ENCODE data around the gene MISFA. TPM values are rescaled to one million over a fixed set of nuclear protein-coding genes. Genes with fewer than 3 reads are reported as not detected.
A peak's percentile ranks its signal among the peaks of the same experiment; 100 is the strongest.

Gene MISFA
- total RNA-seq, 1 experiment from 2014 or later, result 3.7 TPM

DNA sequence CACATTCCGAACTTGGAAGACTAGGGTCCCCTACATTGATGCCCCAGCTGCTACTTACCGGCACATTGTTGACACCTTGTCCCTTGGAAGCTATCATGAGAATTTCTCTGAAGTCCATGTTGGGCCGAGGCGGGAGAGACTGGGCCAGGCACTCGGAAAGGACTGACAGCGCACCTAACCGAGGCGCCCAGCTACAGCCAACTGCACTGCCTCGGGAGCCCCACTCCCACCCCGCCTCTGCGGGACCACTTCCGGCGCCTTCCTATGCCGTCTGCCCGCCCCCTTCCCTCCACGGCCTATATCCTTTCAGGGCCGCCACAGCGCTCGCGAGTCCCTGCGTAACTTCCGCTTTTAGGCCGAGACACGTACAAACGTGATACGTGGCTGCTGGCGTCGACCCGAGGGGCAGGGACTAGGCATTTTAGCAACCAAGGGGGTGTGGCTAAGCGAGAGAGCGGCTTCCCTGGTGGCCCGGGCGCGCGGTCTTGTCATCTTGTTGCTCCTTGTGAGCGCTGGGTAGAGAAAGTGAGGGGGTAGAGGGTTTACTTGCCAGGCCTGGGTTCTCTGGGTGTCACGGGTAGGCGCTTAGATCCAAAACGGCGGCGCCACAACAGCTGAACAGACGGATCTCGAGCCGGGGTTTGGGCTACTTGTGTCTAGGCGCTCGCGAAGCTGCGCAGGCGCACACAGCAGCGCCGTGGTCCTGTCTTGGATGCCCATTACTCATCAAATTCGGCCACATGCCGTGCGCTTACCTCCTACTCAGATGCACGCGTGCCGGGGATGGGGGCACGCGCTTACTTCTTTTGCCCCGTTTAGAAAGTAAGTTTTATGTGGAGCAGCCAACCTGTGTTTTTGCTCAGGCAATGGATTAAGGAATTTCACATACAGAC, 34.8 kb downstream of the MISFA start, which contains the start of gene SPTY2D1:
SPTY2D1 (minus strand) TSS at position 203 of the 893 bp plus-strand sequence; CDS start at position 118, 85 bp downstream.
- no peak within 1 kb of the TSS for H2AFZ ChIP-seq (ENCODE audit: low read length)
- Mint-ChIP-seq H3K4me3 (peak within 1 kb of the TSS; percentile 88 to 99), H3K27me3 (ENCODE audit: low read depth) (peaks cover 8% of the 10 kb centered on the region), H3K36me3 (ENCODE audit: insufficient read depth in 1 of 3, low read depth in 3 of 3) (no peaks in the 10 kb centered on the region; a peak in 1 of 7 replicates), H3K9me3 (no peaks in the 10 kb centered on the region), H3K4me1 (peaks cover 12 to 18% of the 10 kb centered on the region in 2 experiments), H3K27ac (peak within 1 kb of the TSS; percentile 100)
- peak within 1 kb of the TSS; percentile 76 for H3K18ac ChIP-seq (ENCODE audit: insufficient read length, low read depth, low read length)
- H2BK12ac ChIP-seq (ENCODE audit: insufficient read length, low read depth, low read length), result no peak within 1 kb of the TSS
- H3K4me2 ChIP-seq (ENCODE audit: insufficient read depth, insufficient read length, low read length), result peak within 1 kb of the TSS; percentile 97
- no peak within 1 kb of the TSS for H4K91ac ChIP-seq (ENCODE audit: insufficient read length, low read depth, low read length)
- H3K27me3 ChIP-seq (ENCODE audit: insufficient read depth, low read length), result no peaks in the 10 kb centered on the region
- TF ChIP-seq, protein P1, sequence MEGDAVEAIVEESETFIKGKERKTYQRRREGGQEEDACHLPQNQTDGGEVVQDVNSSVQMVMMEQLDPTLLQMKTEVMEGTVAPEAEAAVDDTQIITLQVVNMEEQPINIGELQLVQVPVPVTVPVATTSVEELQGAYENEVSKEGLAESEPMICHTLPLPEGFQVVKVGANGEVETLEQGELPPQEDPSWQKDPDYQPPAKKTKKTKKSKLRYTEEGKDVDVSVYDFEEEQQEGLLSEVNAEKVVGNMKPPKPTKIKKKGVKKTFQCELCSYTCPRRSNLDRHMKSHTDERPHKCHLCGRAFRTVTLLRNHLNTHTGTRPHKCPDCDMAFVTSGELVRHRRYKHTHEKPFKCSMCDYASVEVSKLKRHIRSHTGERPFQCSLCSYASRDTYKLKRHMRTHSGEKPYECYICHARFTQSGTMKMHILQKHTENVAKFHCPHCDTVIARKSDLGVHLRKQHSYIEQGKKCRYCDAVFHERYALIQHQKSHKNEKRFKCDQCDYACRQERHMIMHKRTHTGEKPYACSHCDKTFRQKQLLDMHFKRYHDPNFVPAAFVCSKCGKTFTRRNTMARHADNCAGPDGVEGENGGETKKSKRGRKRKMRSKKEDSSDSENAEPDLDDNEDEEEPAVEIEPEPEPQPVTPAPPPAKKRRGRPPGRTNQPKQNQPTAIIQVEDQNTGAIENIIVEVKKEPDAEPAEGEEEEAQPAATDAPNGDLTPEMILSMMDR (conservative IDR thresholded peaks at IDR 0.05), result no peak
- peak within 1 kb of the TSS; percentile 88 for H3K9ac ChIP-seq (ENCODE audit: extremely low read depth, insufficient read length, low read length)
- no peak within 1 kb of the TSS for H2BK5ac ChIP-seq (ENCODE audit: insufficient read length, low read length)
- H4K20me1 ChIP-seq (ENCODE audit: control insufficient read depth, insufficient read depth, insufficient read length), result no peaks in the 10 kb centered on the region
- H2AK5ac ChIP-seq (ENCODE audit: insufficient read length, low read length), result no peak within 1 kb of the TSS
- H2BK15ac ChIP-seq (ENCODE audit: low read depth, low read length), result no peak within 1 kb of the TSS
- H2BK20ac ChIP-seq (ENCODE audit: low read depth, low read length, poor library complexity, severe bottlenecking), result no peak within 1 kb of the TSS
- peak within 1 kb of the TSS; percentile 64; the same call in 1 of the 2 replicates for H3K14ac ChIP-seq (ENCODE audit: insufficient read depth, low read length)
- H2BK120ac ChIP-seq (ENCODE audit: low read depth, low read length, poor library complexity, severe bottlenecking), result no peak within 1 kb of the TSS
- no peak within 1 kb of the TSS for H3T11ph ChIP-seq (ENCODE audit: low read length)
- H3K4me1 ChIP-seq (ENCODE audit: insufficient read depth, low read length), result 0 out of 2 replicates have a peak, but pooled peaks cover 2% of the 10 kb centered on the region
- H3K79me2 ChIP-seq (ENCODE audit: insufficient read depth, low read length), result peaks cover 16% of the 10 kb centered on the region
- H4K5ac ChIP-seq (ENCODE audit: insufficient read length, low read depth, low read length), result peak within 1 kb of the TSS; percentile 59
- no peak within 1 kb of the TSS for H3K4ac ChIP-seq (ENCODE audit: low read depth, low read length)
- H4K8ac ChIP-seq (replicated peaks; ENCODE audit: insufficient read length, low read depth, low read length), result no peak within 1 kb of the TSS
- no peak within 1 kb of the TSS for H3K56ac ChIP-seq (ENCODE audit: insufficient read length, low read depth, low read length)
- H3K79me1 ChIP-seq (ENCODE audit: insufficient read depth, low read depth, low read length, poor library complexity, severe bottlenecking), result peaks cover 8% of the 10 kb centered on the region
- no peaks in the 10 kb centered on the region for H3K9me3 ChIP-seq (ENCODE audit: control insufficient read depth, low read depth, low read length)
- H3K23ac ChIP-seq (ENCODE audit: insufficient read length, low read depth, low read length), result no peak within 1 kb of the TSS
- peak within 1 kb of the TSS; percentile 2 for H3K27ac ChIP-seq (ENCODE audit: insufficient read length, low read depth, low read length)
- DNase-seq, result peak; percentile 99
- no CpG with 5 or more reads among the region's 60 CpGs for WGBS (ENCODE audit: extremely low coverage, insufficient read length, low lambda C conversion rate)
- peaks cover 12% of the 10 kb centered on the region for H3K23me2 ChIP-seq (ENCODE audit: insufficient read length, low read depth, low read length, poor library complexity, severe bottlenecking)

Measured in H9 (cell line).